HepG2 (cell line): ENCODE results near the gene C2orf78. TPM values are rescaled to one million over a fixed set of nuclear protein-coding genes. Genes with fewer than 3 reads are reported as not detected.

Source experiments
- ARID2 ChIP-seq: sonication (generic); formaldehyde crosslinking; IDR thresholded peaks from 2 replicates; pipeline ENCODE4 v1.8.1; 2022; ENCODE audit warnings: mild to moderate bottlenecking, missing genetic modification reagents, borderline replicate concordance
- EHMT2 ChIP-seq: fragments of 200-600 bp; sonication (generic); IDR thresholded peaks from 2 replicates; pipeline ENCODE4 v1.7.0; 2017; ENCODE audit warnings: antibody characterized with exemption, low read depth, low read length, borderline replicate concordance
- HNF4G ChIP-seq, 2 experiments: sonication (generic) in 1 of 2; formaldehyde crosslinking in 1 of 2; IDR thresholded peaks; 2 replicates each; pipeline versions ENCODE4 v1.4.0 to v1.6.1; 2011 to 2020; ENCODE audit warnings: borderline replicate concordance in 2 of 2, low read depth in 2 of 2, mild to moderate bottlenecking in 2 of 2, low read length in 1 of 2, missing genetic modification reagents in 1 of 2, moderate library complexity in 1 of 2
- MIXL1 ChIP-seq: IDR thresholded peaks from 2 replicates; pipeline ENCODE4 v1.6.1; 2016
- NBN ChIP-seq: fragments of 450-650 bp; conservative IDR thresholded peaks from 2 replicates; pipeline ENCODE4 v1.6.1; 2017
- ZBTB42 ChIP-seq: sonication (generic); formaldehyde crosslinking; IDR thresholded peaks from 2 replicates; pipeline ENCODE4 v1.5.0; 2020; ENCODE audit warnings: mild to moderate bottlenecking, missing genetic modification reagents
- ZMAT3 ChIP-seq: sonication (generic); formaldehyde crosslinking; conservative IDR thresholded peaks from 2 replicates; pipeline ENCODE4 v1.7.0; 2021; ENCODE audit warnings: missing genetic modification reagents
- ZNF224 ChIP-seq: sonication (generic); formaldehyde crosslinking; IDR thresholded peaks from 2 replicates; pipeline ENCODE4 v1.5.0; 2020; ENCODE audit warnings: mild to moderate bottlenecking, missing genetic modification reagents
- ZNF274 ChIP-seq: sonication (generic); formaldehyde crosslinking; IDR thresholded peaks from 2 replicates; pipeline ENCODE4 v1.5.1; 2020; ENCODE audit warnings: mild to moderate bottlenecking, missing genetic modification reagents
- ZNF468 ChIP-seq: sonication (generic); formaldehyde crosslinking; IDR thresholded peaks from 2 replicates; pipeline ENCODE4 v1.8.0; 2022; ENCODE audit warnings: mild to moderate bottlenecking, moderate library complexity, missing genetic modification reagents
- ZNF547 ChIP-seq: sonication (generic); formaldehyde crosslinking; IDR thresholded peaks from 2 replicates; pipeline ENCODE4 v1.5.1; 2020; ENCODE audit warnings: mild to moderate bottlenecking, missing genetic modification reagents
- ZNF605 ChIP-seq: sonication (generic); formaldehyde crosslinking; IDR thresholded peaks from 2 replicates; pipeline ENCODE4 v1.8.0; 2022; ENCODE audit warnings: mild to moderate bottlenecking, missing genetic modification reagents
- ZNF790 ChIP-seq: sonication (generic); formaldehyde crosslinking; IDR thresholded peaks from 2 replicates; pipeline ENCODE4 v1.8.0; 2022; ENCODE audit warnings: missing genetic modification reagents, mild to moderate bottlenecking, borderline replicate concordance
- ZNF841 ChIP-seq: sonication (generic); formaldehyde crosslinking; IDR thresholded peaks from 2 replicates; pipeline ENCODE4 v1.8.1; 2023; ENCODE audit warnings: missing genetic modification reagents, borderline replicate concordance
- polyA plus RNA-seq, 8 experiments: library from polyadenylated mRNA; depleted of rRNA in 3 of 8; stranded (reverse) in 7 of 8; unstranded in 1 of 8; fragments of >200 nt; fragmentation: Illumina TruSeq in 4 of 8; extraction: Trizol in 4 of 8; gene quantifications; 2 replicates each; pipeline versions ENCODE4 v1.2.1 to v1.2.3, GENCODE V29; 2011 to 2016; ENCODE audit warnings: low read depth in 4 of 8, missing spikeins in 1 of 8, mixed read lengths in 1 of 8; ENCODE audit not compliant: insufficient read depth in 1 of 8
- total RNA-seq, 5 experiments: library from RNA; depleted of rRNA; stranded (reverse); fragments of >200 nt; fragmentation: Illumina TruSeq; extraction: Trizol; gene quantifications; 2 replicates each; pipeline ENCODE4 v1.2.3, GENCODE V29; 2016; ENCODE audit warnings: low read depth in 1 of 5
- TF ChIP-seq, protein P1 (sequence below): sonication (generic); formaldehyde crosslinking; IDR thresholded peaks from 2 replicates; pipeline ENCODE4 v1.4.0; 2020; ENCODE audit warnings: missing genetic modification reagents
- TF ChIP-seq, protein P2 (sequence below): sonication (generic); formaldehyde crosslinking; IDR thresholded peaks from 2 replicates; pipeline ENCODE4 v1.5.1; 2020; ENCODE audit warnings: mild to moderate bottlenecking, missing genetic modification reagents, moderate library complexity
- TF ChIP-seq, protein P3 (sequence below): IDR thresholded peaks from 2 replicates; pipeline ENCODE4 v1.6.1; 2016; ENCODE audit warnings: missing compliant biosample characterization, missing genetic modification reagents, borderline replicate concordance

C2orf78 gene
- total and polyA plus RNA-seq, 2 of the 13 experiments (the other 11 are each of a cell fraction or from before 2014, with no cell fraction given) = not detected

DNA sequence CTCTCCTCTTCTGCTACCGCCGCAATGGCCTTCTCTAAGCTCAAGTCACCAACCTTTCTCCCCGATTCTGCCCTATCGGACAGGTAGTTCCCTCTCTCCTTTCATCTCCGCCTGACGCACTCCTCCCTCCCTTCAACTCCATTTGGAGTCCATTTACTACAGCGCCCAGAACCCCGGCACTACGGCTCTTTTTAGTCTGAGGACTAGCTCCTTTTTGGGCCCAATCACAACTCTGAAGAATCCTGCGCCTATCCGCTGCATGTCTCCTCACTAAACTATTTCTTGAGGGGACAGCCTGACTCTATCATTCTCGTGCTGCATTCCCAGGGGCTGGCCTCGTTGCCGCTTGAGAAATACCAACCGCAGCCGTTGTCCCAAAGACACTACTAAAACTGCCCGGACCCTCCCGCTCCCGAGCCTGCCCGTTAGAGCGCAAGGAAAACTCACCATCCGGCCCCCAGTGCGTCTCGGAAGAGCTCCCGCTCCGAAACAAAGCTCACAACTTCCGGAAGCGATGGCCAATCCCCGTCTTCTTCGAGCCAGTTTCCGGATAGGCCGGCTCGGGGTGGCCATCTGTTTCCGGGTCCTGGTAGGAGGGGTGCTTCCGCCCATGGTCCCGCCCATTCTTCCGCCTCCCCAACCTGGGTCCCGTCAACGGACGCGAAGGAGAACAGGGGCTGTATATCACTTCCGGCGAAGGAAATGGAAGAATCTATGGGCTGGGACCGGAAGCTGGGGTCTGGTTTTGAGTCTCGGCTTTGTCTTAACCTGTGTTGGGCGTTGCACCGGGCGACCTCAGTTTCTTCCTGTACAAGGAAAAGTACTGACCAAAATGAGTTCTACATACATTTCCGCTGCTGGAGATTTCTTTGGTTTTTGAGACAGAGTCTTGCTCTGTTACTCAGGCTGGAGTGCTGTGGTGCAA lies 46.9 kb upstream of the C2orf78 start, which contains the start of gene TPRKB (continued):
- TF ChIP-seq, protein P1, sequence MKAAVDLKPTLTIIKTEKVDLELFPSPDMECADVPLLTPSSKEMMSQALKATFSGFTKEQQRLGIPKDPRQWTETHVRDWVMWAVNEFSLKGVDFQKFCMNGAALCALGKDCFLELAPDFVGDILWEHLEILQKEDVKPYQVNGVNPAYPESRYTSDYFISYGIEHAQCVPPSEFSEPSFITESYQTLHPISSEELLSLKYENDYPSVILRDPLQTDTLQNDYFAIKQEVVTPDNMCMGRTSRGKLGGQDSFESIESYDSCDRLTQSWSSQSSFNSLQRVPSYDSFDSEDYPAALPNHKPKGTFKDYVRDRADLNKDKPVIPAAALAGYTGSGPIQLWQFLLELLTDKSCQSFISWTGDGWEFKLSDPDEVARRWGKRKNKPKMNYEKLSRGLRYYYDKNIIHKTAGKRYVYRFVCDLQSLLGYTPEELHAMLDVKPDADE (CRISPR knock-in tag) = no peak
- TF ChIP-seq, protein P2, sequence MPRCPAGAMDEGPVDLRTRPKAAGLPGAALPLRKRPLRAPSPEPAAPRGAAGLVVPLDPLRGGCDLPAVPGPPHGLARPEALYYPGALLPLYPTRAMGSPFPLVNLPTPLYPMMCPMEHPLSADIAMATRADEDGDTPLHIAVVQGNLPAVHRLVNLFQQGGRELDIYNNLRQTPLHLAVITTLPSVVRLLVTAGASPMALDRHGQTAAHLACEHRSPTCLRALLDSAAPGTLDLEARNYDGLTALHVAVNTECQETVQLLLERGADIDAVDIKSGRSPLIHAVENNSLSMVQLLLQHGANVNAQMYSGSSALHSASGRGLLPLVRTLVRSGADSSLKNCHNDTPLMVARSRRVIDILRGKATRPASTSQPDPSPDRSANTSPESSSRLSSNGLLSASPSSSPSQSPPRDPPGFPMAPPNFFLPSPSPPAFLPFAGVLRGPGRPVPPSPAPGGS = peak; percentile 88
- TF ChIP-seq, protein P3, sequence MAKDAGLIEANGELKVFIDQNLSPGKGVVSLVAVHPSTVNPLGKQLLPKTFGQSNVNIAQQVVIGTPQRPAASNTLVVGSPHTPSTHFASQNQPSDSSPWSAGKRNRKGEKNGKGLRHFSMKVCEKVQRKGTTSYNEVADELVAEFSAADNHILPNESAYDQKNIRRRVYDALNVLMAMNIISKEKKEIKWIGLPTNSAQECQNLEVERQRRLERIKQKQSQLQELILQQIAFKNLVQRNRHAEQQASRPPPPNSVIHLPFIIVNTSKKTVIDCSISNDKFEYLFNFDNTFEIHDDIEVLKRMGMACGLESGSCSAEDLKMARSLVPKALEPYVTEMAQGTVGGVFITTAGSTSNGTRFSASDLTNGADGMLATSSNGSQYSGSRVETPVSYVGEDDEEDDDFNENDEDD = peak; percentile 93
- TF ChIP-seq ZBTB42 (CRISPR knock-in tag) (no peak), ZNF790 (CRISPR knock-in tag) (peak; percentile 99), ZNF224 (CRISPR knock-in tag) (peak; percentile 29; the same call in 1 of the 2 replicates), EHMT2 (peak; percentile 100), ZNF274 (CRISPR knock-in tag) (peak; percentile 90), ZNF841 (CRISPR knock-in tag) (no peak), ZNF605 (CRISPR knock-in tag) (peak; percentile 98), MIXL1 (CRISPR knock-in tag) (peak; percentile 60; the same call in 1 of the 2 replicates), ARID2 (no peak; the same call in 1 of the 2 replicates), ZNF468 (CRISPR knock-in tag) (no peak), ZMAT3 (peak; percentile 83), HNF4G (IDR thresholded peaks at IDR 0.05; ENCODE audit: borderline replicate concordance, low read depth, low read length) (peak; percentile 3; the same call in 1 of the 2 replicates), HNF4G (CRISPR knock-in tag; IDR thresholded peaks at IDR 0.05; ENCODE audit: borderline replicate concordance, low read depth) (peak; percentile 74; the same call in 1 of the 2 replicates), NBN (no peak), ZNF547 (CRISPR knock-in tag) (peak; percentile 93)
